ENCODE measurements around the gene DCBLD1. TPM values are rescaled to one million over a fixed set of nuclear protein-coding genes. Genes with fewer than 3 reads are reported as not detected.

The DCBLD1 gene
- total RNA-seq, 1 donor = 29.7 TPM

DNA sequence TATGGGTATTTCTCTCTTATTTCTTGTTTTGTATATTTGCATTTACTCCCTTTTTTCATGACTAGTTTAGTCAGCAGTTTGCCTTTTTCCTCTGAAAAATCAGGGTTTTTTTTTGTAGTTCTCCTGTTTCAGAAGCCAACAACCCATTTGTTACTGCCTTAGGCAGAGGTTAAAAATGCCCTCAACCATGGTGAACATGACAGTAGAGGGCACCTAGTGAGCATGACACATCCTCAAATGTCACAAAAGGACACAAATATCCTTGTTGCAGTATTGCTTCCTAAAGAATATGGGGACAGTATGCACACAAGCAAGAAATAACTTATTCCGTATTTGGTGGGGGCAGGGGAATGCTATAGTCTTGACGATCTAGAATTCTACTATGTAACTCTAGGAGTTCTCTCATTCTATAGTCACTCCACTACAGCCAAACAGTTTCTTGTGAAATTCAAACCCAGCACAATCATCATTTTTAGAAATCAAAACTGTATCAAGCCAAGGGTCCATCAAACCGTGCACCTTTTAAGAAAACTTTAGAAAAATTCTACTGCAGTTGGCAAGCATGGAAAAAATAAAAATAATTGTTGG, 72.9 kb downstream of the DCBLD1 start:
- Histone ChIP-seq H3K4me3 (ENCODE audit: insufficient read depth, low read length) (no peak overlapping the region), H3K27ac (ENCODE audit: low read depth, low read length) (peak overlapping the region; percentile 2), H3K4me1 (ENCODE audit: insufficient read depth, low read length) (peaks cover 23% of the 10 kb centered on the region), H3K9me3 (ENCODE audit: low read depth, low read length) (no peaks in the 10 kb centered on the region), H3K27me3 (ENCODE audit: insufficient read depth, low read length) (no peaks in the 10 kb centered on the region), H3K79me2 (ENCODE audit: insufficient read depth, low read length) (no peaks in the 10 kb centered on the region), H3K36me3 (ENCODE audit: insufficient read depth, low read length) (peaks cover 12% of the 10 kb centered on the region), H3K4me2 (ENCODE audit: insufficient read depth, low read length) (peak overlapping the region; percentile 34), H2AFZ (ENCODE audit: low read length) (no peak overlapping the region), H4K20me1 (ENCODE audit: insufficient read depth, low read length) (no peaks in the 10 kb centered on the region)
- TF ChIP-seq, protein P1, sequence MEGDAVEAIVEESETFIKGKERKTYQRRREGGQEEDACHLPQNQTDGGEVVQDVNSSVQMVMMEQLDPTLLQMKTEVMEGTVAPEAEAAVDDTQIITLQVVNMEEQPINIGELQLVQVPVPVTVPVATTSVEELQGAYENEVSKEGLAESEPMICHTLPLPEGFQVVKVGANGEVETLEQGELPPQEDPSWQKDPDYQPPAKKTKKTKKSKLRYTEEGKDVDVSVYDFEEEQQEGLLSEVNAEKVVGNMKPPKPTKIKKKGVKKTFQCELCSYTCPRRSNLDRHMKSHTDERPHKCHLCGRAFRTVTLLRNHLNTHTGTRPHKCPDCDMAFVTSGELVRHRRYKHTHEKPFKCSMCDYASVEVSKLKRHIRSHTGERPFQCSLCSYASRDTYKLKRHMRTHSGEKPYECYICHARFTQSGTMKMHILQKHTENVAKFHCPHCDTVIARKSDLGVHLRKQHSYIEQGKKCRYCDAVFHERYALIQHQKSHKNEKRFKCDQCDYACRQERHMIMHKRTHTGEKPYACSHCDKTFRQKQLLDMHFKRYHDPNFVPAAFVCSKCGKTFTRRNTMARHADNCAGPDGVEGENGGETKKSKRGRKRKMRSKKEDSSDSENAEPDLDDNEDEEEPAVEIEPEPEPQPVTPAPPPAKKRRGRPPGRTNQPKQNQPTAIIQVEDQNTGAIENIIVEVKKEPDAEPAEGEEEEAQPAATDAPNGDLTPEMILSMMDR (IDR thresholded peaks at IDR 0.05; ENCODE audit: extremely low read depth, low read depth, low read length) = no peak
- DNase-seq (ENCODE audit: insufficient read length, low spot score, missing footprints) = no peak

DNA sequence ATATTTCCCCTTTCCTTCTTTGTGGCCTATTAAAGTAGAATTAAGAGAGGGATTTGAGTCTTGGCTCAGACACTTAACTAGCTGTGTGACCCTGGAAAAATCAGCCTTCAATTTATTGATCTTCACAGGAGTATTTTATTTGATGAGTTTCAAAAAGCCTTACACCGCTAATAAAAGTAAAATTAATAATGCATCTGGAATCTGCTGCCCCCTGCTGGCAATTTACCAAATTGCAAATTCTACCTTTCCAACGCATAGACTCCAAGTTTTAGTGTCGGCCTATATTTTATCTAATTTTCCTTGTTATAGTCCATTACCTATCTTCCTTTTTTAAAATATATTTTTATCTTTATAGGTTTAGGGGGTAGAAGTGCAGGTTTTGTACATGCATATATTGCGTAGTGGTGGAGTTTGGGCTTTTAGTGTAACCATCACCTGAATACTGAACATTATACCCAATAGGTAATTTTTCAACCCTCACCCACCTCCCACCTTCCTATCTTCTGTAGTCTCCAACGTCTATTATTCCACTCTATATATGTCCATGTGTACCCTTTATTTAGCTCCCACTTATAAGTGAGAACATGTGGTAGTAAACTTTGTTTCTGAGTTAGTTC, 73.5 kb downstream of the DCBLD1 start:
- Histone ChIP-seq H3K4me3 (ENCODE audit: insufficient read depth, low read length) (no peak overlapping the region), H3K9me3 (ENCODE audit: low read depth, low read length) (no peaks in the 10 kb centered on the region), H3K4me1 (ENCODE audit: insufficient read depth, low read length) (peaks cover 17% of the 10 kb centered on the region), H3K27me3 (ENCODE audit: insufficient read depth, low read length) (no peaks in the 10 kb centered on the region), H3K27ac (ENCODE audit: low read depth, low read length) (peak overlapping the region; percentile 2), H3K79me2 (ENCODE audit: insufficient read depth, low read length) (no peaks in the 10 kb centered on the region), H3K36me3 (ENCODE audit: insufficient read depth, low read length) (peaks cover 12% of the 10 kb centered on the region), H3K4me2 (ENCODE audit: insufficient read depth, low read length) (peak overlapping the region; percentile 34), H4K20me1 (ENCODE audit: insufficient read depth, low read length) (no peaks in the 10 kb centered on the region), H2AFZ (ENCODE audit: low read length) (no peak overlapping the region)
- TF ChIP-seq, protein P1 (IDR thresholded peaks at IDR 0.05; ENCODE audit: extremely low read depth, low read depth, low read length) = peak; percentile 74
- DNase-seq (ENCODE audit: insufficient read length, low spot score, missing footprints) = no peak

DNA sequence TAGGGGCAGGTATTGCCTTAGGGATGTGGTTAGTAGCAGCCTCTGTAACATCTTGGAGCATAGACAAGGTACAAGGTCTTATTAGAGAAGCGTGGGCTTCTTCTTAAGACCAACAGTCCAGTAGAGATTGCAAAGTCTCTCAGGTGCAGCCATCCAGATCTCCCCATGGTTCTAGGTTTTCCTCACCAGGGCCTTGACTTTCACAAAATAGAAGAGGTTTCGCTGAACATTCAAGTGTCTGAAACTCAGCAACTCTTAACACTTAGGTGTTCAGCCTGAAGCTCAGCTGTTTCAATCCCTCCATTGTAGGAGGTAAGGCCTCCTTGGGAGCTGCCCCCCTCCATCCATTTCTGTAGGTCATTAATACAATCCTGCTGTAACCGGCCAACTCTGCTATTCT, 75.5 kb downstream of the DCBLD1 start:
- peaks cover 27% of the 10 kb centered on the region for H3K36me3 ChIP-seq (ENCODE audit: insufficient read depth, low read length)
- no peak overlapping the region for H3K4me3 ChIP-seq (ENCODE audit: insufficient read depth, low read length)
- DNase-seq (ENCODE audit: insufficient read length, low spot score, missing footprints) = no peak
- H3K9me3 ChIP-seq (ENCODE audit: low read depth, low read length) = no peaks in the 10 kb centered on the region
- H3K4me1 ChIP-seq (ENCODE audit: insufficient read depth, low read length) = peaks cover 13% of the 10 kb centered on the region
- H3K4me2 ChIP-seq (ENCODE audit: insufficient read depth, low read length) = no peak overlapping the region
- H3K27me3 ChIP-seq (ENCODE audit: insufficient read depth, low read length) = no peaks in the 10 kb centered on the region
- H3K27ac ChIP-seq (ENCODE audit: low read depth, low read length) = no peak overlapping the region
- H2AFZ ChIP-seq (ENCODE audit: low read length) = no peak overlapping the region
- no peaks in the 10 kb centered on the region for H3K79me2 ChIP-seq (ENCODE audit: insufficient read depth, low read length)
- TF ChIP-seq, protein P1 (IDR thresholded peaks at IDR 0.05; ENCODE audit: extremely low read depth, low read depth, low read length) = no peak
- H4K20me1 ChIP-seq (ENCODE audit: insufficient read depth, low read length) = no peaks in the 10 kb centered on the region

DNA sequence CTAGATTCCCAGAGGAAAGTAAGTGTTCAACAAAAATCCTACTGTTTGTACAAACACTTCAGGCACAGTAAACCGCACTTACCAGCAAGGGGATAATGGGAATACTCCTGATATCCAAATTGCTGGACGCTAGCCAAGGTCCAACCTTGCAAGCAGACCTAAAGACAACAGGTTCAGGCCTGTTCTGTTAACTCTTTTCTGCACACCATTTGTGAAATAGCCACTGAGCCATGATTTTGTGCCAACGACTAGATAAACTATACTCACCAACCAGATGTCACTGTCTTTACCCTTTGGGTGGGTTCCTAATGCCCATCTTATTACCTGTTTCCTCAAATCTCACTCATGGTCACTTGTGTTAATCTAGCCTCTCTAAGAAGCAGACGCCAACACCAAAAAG, 76.3 kb downstream of the DCBLD1 start:
- Histone ChIP-seq H3K9me3 (ENCODE audit: low read depth, low read length) (no peaks in the 10 kb centered on the region), H4K20me1 (ENCODE audit: insufficient read depth, low read length) (no peaks in the 10 kb centered on the region), H3K4me1 (ENCODE audit: insufficient read depth, low read length) (peaks cover 13% of the 10 kb centered on the region), H2AFZ (ENCODE audit: low read length) (no peak overlapping the region), H3K4me3 (ENCODE audit: insufficient read depth, low read length) (no peak overlapping the region), H3K27me3 (ENCODE audit: insufficient read depth, low read length) (no peaks in the 10 kb centered on the region), H3K79me2 (ENCODE audit: insufficient read depth, low read length) (no peaks in the 10 kb centered on the region), H3K27ac (ENCODE audit: low read depth, low read length) (no peak overlapping the region), H3K4me2 (ENCODE audit: insufficient read depth, low read length) (no peak overlapping the region), H3K36me3 (ENCODE audit: insufficient read depth, low read length) (peaks cover 36% of the 10 kb centered on the region)
- TF ChIP-seq, protein P1 (IDR thresholded peaks at IDR 0.05; ENCODE audit: extremely low read depth, low read depth, low read length) = no peak
- no peak for DNase-seq (ENCODE audit: insufficient read length, low spot score, missing footprints)

Data from osteoblast (primary cell).